HCT116 (cell line): ENCODE data around the gene NACC2. TPM values are rescaled to one million over a fixed set of nuclear protein-coding genes. Genes with fewer than 3 reads are reported as not detected.
A peak's percentile ranks its signal among the peaks of the same experiment; 100 is the strongest.

ENCODE experiments used
- ATAC-seq: fragments of 200-7000 bp; cut with Tn5 transposase; 2 replicates; pipeline ENCODE4 v1.9.1; 2020; ENCODE audit warnings: mild to moderate bottlenecking, moderate library complexity
- BruUV-seq: library from RNA; stranded (reverse); fragments of 400-500 nt; replicated peaks from 2 replicates; lab custom pipeline; 2021; lab: Mats Ljungman, UMichigan
- CTCF ChIA-PET: fragments of 300-600 bp; sonication (Branson Sonifier 250); formaldehyde crosslinking; loops from one replicate; lab custom pipeline; 2021; ENCODE audit warnings: antibody characterized with exemption; lab: Charles Lee
- POLR2A ChIA-PET: fragments of 300-600, 350-600 bp; sonication (Branson Sonifier 250); formaldehyde crosslinking; loops from one replicate; lab custom pipeline; 2021; ENCODE audit warnings: antibody characterized with exemption; lab: Charles Lee
- RAD21 ChIA-PET, 2 experiments: fragments of 300-600 bp; sonication (Branson Sonifier 250); formaldehyde crosslinking; loops; one replicate each; lab custom pipeline; 2023; ENCODE audit warnings: low total read pairs in 2 of 2; ENCODE audit not compliant: uncharacterized antibody in 2 of 2, unreplicated experiment in 2 of 2, low non-redundant PET in 1 of 2; lab: Charles Lee
- DNase-seq: peaks from one replicate; pipeline ENCODE4 v3.0.0-alpha.2; 2010; ENCODE audit warnings: low read depth, low spot score
- H2AFZ ChIP-seq: fragments of 200-600 bp; shearing (Covaris generic), sonication (generic); 2 replicates; pipeline ENCODE4 v1.6.1; 2017; ENCODE audit warnings: low read depth, mixed run types, mixed read lengths, antibody characterized with exemption, low read length; ENCODE audit not compliant: poor library complexity, severe bottlenecking
- H3K27ac ChIP-seq: 2 replicates; pipeline ENCODE4 v1.5.1; 2012; ENCODE audit warnings: low read depth, low read length
- H3K27me3 ChIP-seq: fragments of 200-600 bp; sonication (generic); 2 replicates; pipeline ENCODE4 v1.6.1; 2016; ENCODE audit warnings: mixed run types, low read length, mixed read lengths; ENCODE audit not compliant: insufficient read depth
- H3K36me3 ChIP-seq, 2 experiments: fragments of 200-500 bp in 1 of 2; fragments of 200-600 bp in 1 of 2; sonication (Bioruptor generic) in 1 of 2; sonication (generic) in 1 of 2; 2 replicates each; pipeline versions ENCODE4 v1.5.1 to v1.6.1; 2014 to 2016; ENCODE audit warnings: low read length in 2 of 2, inconsistent platforms in 1 of 2, mixed read lengths in 1 of 2, mixed run types in 1 of 2; ENCODE audit not compliant: insufficient read depth in 2 of 2, control insufficient read depth in 1 of 2
- H3K4me1 ChIP-seq, 2 experiments: fragments of 200-600 bp in 1 of 2; sonication (generic) in 1 of 2; 2 replicates each; pipeline versions ENCODE4 v1.5.1 to v1.6.1; 2012 to 2017; ENCODE audit warnings: low read length in 2 of 2, inconsistent platforms in 1 of 2, mild to moderate bottlenecking in 1 of 2, mixed read lengths in 1 of 2, mixed run types in 1 of 2, moderate library complexity in 1 of 2; ENCODE audit not compliant: insufficient read depth in 2 of 2, control insufficient read depth in 1 of 2
- H3K4me2 ChIP-seq: fragments of 200-600 bp; sonication (generic); 2 replicates; pipeline ENCODE4 v1.6.1; 2017; ENCODE audit warnings: mixed run types, low read length, mixed read lengths
- H3K4me3 ChIP-seq, 2 experiments: fragments of 200-600 bp in 1 of 2; sonication (generic) in 1 of 2; replicated peaks in 1 of 2; 2 replicates each; pipeline ENCODE4 v1.5.1; 2011 to 2016; ENCODE audit warnings: low read length in 2 of 2, control low read depth in 1 of 2, low read depth in 1 of 2, mild to moderate bottlenecking in 1 of 2, mixed read lengths in 1 of 2, mixed run types in 1 of 2
- H3K79me2 ChIP-seq: fragments of 200-600 bp; sonication (generic); 2 replicates; pipeline ENCODE4 v1.6.1; 2017; ENCODE audit warnings: mild to moderate bottlenecking, mixed run types, low read length, moderate library complexity, mixed read lengths; ENCODE audit not compliant: insufficient read depth
- H3K9ac ChIP-seq: fragments of 200-600 bp; sonication (generic); 2 replicates; pipeline ENCODE4 v1.6.1; 2016; ENCODE audit warnings: low read length, mixed read lengths
- H3K9me2 ChIP-seq: fragments of 200-600 bp; sonication (generic), shearing (Covaris generic); 2 replicates; pipeline ENCODE4 v1.6.1; 2017; ENCODE audit warnings: mixed run types, mild to moderate bottlenecking, moderate library complexity; ENCODE audit not compliant: insufficient read depth
- H3K9me3 ChIP-seq, 2 experiments: fragments of 200-500 bp in 1 of 2; fragments of 200-600 bp in 1 of 2; sonication (Bioruptor generic) in 1 of 2; sonication (generic) in 1 of 2; 2 replicates each; pipeline ENCODE4 v1.6.1; 2014 to 2017; ENCODE audit warnings: low read length in 2 of 2, mixed read lengths in 2 of 2, inconsistent platforms in 1 of 2, low read depth in 1 of 2, mild to moderate bottlenecking in 1 of 2, mixed run types in 1 of 2, moderate library complexity in 1 of 2; ENCODE audit not compliant: control insufficient read depth in 1 of 2, insufficient read depth in 1 of 2
- H4K20me1 ChIP-seq: fragments of 200-600 bp; sonication (generic), shearing (Covaris generic); 2 replicates; pipeline ENCODE4 v1.6.1; 2017; ENCODE audit warnings: mixed run types, mild to moderate bottlenecking, moderate library complexity; ENCODE audit not compliant: insufficient read depth
- CBX3 ChIP-seq: IDR thresholded peaks from 2 replicates; pipeline ENCODE4 v1.6.1; 2012; ENCODE audit warnings: low read depth
- CEBPB ChIP-seq: IDR thresholded peaks from 2 replicates; pipeline ENCODE4 v1.6.1; 2012; ENCODE audit warnings: low read depth
- CTCF ChIP-seq, 3 experiments: fragments of 200-600 bp in 1 of 3; sonication (generic) in 1 of 3; IDR thresholded peaks in 2 of 3; conservative IDR thresholded peaks in 1 of 3; 2 replicates each; pipeline ENCODE4 v1.5.1; 2012 to 2017; ENCODE audit warnings: low read depth in 2 of 3, low read length in 2 of 3, antibody characterized with exemption in 1 of 3, borderline replicate concordance in 1 of 3, control low read depth in 1 of 3, mild to moderate bottlenecking in 1 of 3, mixed read lengths in 1 of 3, mixed run types in 1 of 3, moderate library complexity in 1 of 3; ENCODE audit not compliant: insufficient read depth in 1 of 3
- EGR1 ChIP-seq: IDR thresholded peaks from 2 replicates; pipeline ENCODE4 v1.6.1; 2012; ENCODE audit warnings: low read depth
- ELF1 ChIP-seq: IDR thresholded peaks from 2 replicates; pipeline ENCODE4 v1.6.1; 2012; ENCODE audit warnings: low read depth, borderline replicate concordance
- EZH2 ChIP-seq: fragments of 200-600 bp; sonication (generic); IDR thresholded peaks from 2 replicates; pipeline ENCODE4 v1.6.1; 2017; ENCODE audit warnings: antibody characterized with exemption, mixed run types
- EZH2phosphoT487 ChIP-seq: fragments of 200-600 bp; IDR thresholded peaks from 2 replicates; pipeline ENCODE4 v1.6.1; 2018; ENCODE audit warnings: antibody characterized with exemption, borderline replicate concordance
- JUND ChIP-seq: IDR thresholded peaks from 2 replicates; pipeline ENCODE4 v1.6.1; 2012
- POLR2A ChIP-seq: IDR thresholded peaks from 2 replicates; pipeline ENCODE4 v1.7.0; 2011; ENCODE audit warnings: borderline replicate concordance; ENCODE audit not compliant: insufficient read depth, insufficient read length; ENCODE audit errors: extremely low read depth
- RAD21 ChIP-seq: IDR thresholded peaks from 2 replicates; pipeline ENCODE4 v1.6.1; 2012; ENCODE audit warnings: low read depth, mild to moderate bottlenecking
- SRF ChIP-seq: IDR thresholded peaks from 2 replicates; pipeline ENCODE4 v1.6.1; 2012; ENCODE audit warnings: low read depth
- TCF7L2 ChIP-seq: IDR thresholded peaks from 2 replicates; pipeline ENCODE4 v1.7.0; 2011; ENCODE audit warnings: borderline replicate concordance, inconsistent platforms; ENCODE audit not compliant: insufficient read depth, insufficient read length; ENCODE audit errors: extremely low read depth
- YY1 ChIP-seq: IDR thresholded peaks from 2 replicates; pipeline ENCODE4 v1.6.1; 2011; ENCODE audit warnings: low read length, low read depth, moderate library complexity, mild to moderate bottlenecking; ENCODE audit not compliant: insufficient replicate concordance; ENCODE audit errors: extremely low read depth
- ZFX ChIP-seq: fragments of 450-650 bp; IDR thresholded peaks from 2 replicates; pipeline ENCODE4 v1.6.1; 2017
- ZNF274 ChIP-seq: fragments of 200-500 bp; sonication (Bioruptor generic); IDR thresholded peaks from 2 replicates; pipeline ENCODE4 v1.6.1; 2014; ENCODE audit warnings: mild to moderate bottlenecking, low read depth, low read length, inconsistent platforms
- intact Hi-C: fragments of 100-400 bp; cut with micrococcal nuclease; formaldehyde crosslinking; loops from 2 replicates; pipeline ENCODE4 v1.10.0; 2022
- total RNA-seq: library from RNA; stranded (reverse); gene quantifications from one replicate; pipeline ENCODE4 v1.2.1, GENCODE V29; 2021; ENCODE audit not compliant: unreplicated experiment
- TF ChIP-seq, protein P1 (sequence below): IDR thresholded peaks from 2 replicates; pipeline ENCODE4 v1.6.1; 2012
- TF ChIP-seq, protein P2 (sequence below): IDR thresholded peaks from 2 replicates; pipeline ENCODE4 v1.6.1; 2012

The NACC2 gene
- total RNA-seq, 1 experiment from 2014 or later = 27.8 TPM

- H3K4me2 ChIP-seq = peak overlapping the region; percentile 27; the same call in 1 of the 2 replicates
- RAD21 ChIA-PET = no interaction called here
- no peaks in the 10 kb centered on the region for H3K79me2 ChIP-seq
- no peaks in the 10 kb centered on the region for H3K9me3 ChIP-seq
- DNase-seq = no peak
- peak; percentile 71 for ATAC-seq
- POLR2A ChIA-PET = no interaction called here
- no peak overlapping the region for H2AFZ ChIP-seq
- CTCF ChIA-PET = no interaction called here
- H3K27me3 ChIP-seq = no peaks in the 10 kb centered on the region
- intact Hi-C loops = no loop called here
- H3K9me2 ChIP-seq = no peaks in the 10 kb centered on the region
- H3K36me3 ChIP-seq = no peaks in the 10 kb centered on the region
- H3K4me3 ChIP-seq = no peak overlapping the region
- no peak overlapping the region for H3K9ac ChIP-seq
- no peak overlapping the region; the same call in 1 of the 2 replicates for H3K27ac ChIP-seq
- peaks cover 22 to 27% of the 10 kb centered on the region in 2 experiments for H3K4me1 ChIP-seq
- BruUV-seq = no TSS peak
- no peak for TF ChIP-seq TCF7L2
- TF ChIP-seq POLR2A = no peak
- TF ChIP-seq JUND = no peak
- no peak for TF ChIP-seq CBX3
- TF ChIP-seq, protein P1, sequence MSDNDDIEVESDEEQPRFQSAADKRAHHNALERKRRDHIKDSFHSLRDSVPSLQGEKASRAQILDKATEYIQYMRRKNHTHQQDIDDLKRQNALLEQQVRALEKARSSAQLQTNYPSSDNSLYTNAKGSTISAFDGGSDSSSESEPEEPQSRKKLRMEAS = no peak
- no peak for TF ChIP-seq ZNF274
- TF ChIP-seq CTCF (IDR thresholded peaks at IDR 0.05 in 2 of 3, conservative IDR thresholded peaks at IDR 0.05 in 1 of 3; ENCODE audit: borderline replicate concordance in 1 of 3, insufficient read depth in 1 of 3, low read depth in 2 of 3, low read length in 2 of 3) = no peak
- TF ChIP-seq ELF1 = no peak
- TF ChIP-seq RAD21 = no peak
- TF ChIP-seq EZH2phosphoT487 = no peak
- no peak for TF ChIP-seq CEBPB
- no peak for TF ChIP-seq ZFX
- TF ChIP-seq SRF = no peak
- no peak for TF ChIP-seq YY1
- TF ChIP-seq, protein P2, sequence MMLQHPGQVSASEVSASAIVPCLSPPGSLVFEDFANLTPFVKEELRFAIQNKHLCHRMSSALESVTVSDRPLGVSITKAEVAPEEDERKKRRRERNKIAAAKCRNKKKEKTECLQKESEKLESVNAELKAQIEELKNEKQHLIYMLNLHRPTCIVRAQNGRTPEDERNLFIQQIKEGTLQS = no peak
- TF ChIP-seq EGR1 = no peak
- no peak for TF ChIP-seq EZH2
- H4K20me1 ChIP-seq = no peaks in the 10 kb centered on the region
Measured at GRCh38 chr9:136100700-136101614, 5.9 kb upstream of the NACC2 start.
